Keratinocyte (primary cell): Measurements from ENCODE around the gene CNTNAP2. TPM values are rescaled to one million over a fixed set of nuclear protein-coding genes. Genes with fewer than 3 reads are reported as not detected.

Experiments used
- DNase-seq: peaks from one replicate; pipeline ENCODE4 v3.0.0-alpha.2; 2011; ENCODE audit warnings: low read depth, missing footprints, low spot score
- FAIRE-seq: peaks from 2 replicates; lab custom pipeline; 2011; peaks lifted over from hg19 to GRCh38; lab: Jason Lieb, UNC
- H2AFZ ChIP-seq: 2 replicates; pipeline ENCODE4 v1.6.0; 2012; ENCODE audit warnings: low read length, control low read depth, inconsistent platforms; ENCODE audit not compliant: control insufficient read depth
- H3K27ac ChIP-seq: 2 replicates; pipeline ENCODE4 v1.5.1; 2011; ENCODE audit warnings: low read length; ENCODE audit not compliant: control insufficient read depth, insufficient read depth
- H3K27me3 ChIP-seq: 3 replicates; pipeline ENCODE4 v1.6.0; 2011; ENCODE audit warnings: low read length; ENCODE audit not compliant: control insufficient read depth, insufficient read depth; ENCODE audit errors: extremely low read depth
- H3K36me3 ChIP-seq, 2 experiments: 2 replicates in 1 of 2; 3 replicates in 1 of 2; pipeline ENCODE4 v1.5.1; 2011; ENCODE audit warnings: low read length in 2 of 2, mild to moderate bottlenecking in 1 of 2; ENCODE audit not compliant: control insufficient read depth in 2 of 2, insufficient read depth in 2 of 2; ENCODE audit errors: extremely low read depth in 1 of 2
- H3K4me1 ChIP-seq: 3 replicates; pipeline ENCODE4 v1.5.1; 2011; ENCODE audit warnings: low read length; ENCODE audit not compliant: control insufficient read depth, insufficient read depth; ENCODE audit errors: extremely low read depth
- H3K4me2 ChIP-seq: 3 replicates; pipeline ENCODE4 v1.6.0; 2011; ENCODE audit warnings: low read depth, low read length; ENCODE audit not compliant: control insufficient read depth, insufficient read depth; ENCODE audit errors: extremely low read depth
- H3K4me3 ChIP-seq, 3 experiments: fragments of 200-600 bp in 1 of 3; sonication (generic) in 1 of 3; 2 replicates in 2 of 3; 3 replicates in 1 of 3; pipeline ENCODE4 v1.5.1; 2011 to 2016; ENCODE audit warnings: low read length in 3 of 3, mild to moderate bottlenecking in 3 of 3, control low read depth in 2 of 3, inconsistent platforms in 1 of 3, low read depth in 1 of 3, mixed read lengths in 1 of 3, mixed run types in 1 of 3, moderate library complexity in 1 of 3; ENCODE audit not compliant: control insufficient read depth in 2 of 3, insufficient read depth in 2 of 3; ENCODE audit errors: extremely low read depth in 1 of 3
- H3K79me2 ChIP-seq: 2 replicates; pipeline ENCODE4 v1.6.0; 2012; ENCODE audit warnings: low read length; ENCODE audit not compliant: control insufficient read depth, insufficient read depth
- H3K9ac ChIP-seq: 3 replicates; pipeline ENCODE4 v1.6.0; 2011; ENCODE audit warnings: low read length; ENCODE audit not compliant: control insufficient read depth, insufficient read depth; ENCODE audit errors: extremely low read depth
- H3K9me1 ChIP-seq: 3 replicates; pipeline ENCODE4 v1.6.0; 2011; ENCODE audit warnings: low read length; ENCODE audit not compliant: control insufficient read depth, insufficient read depth; ENCODE audit errors: extremely low read depth
- H3K9me3 ChIP-seq: 2 replicates; pipeline ENCODE4 v1.5.1; 2012; ENCODE audit warnings: low read depth, low read length; ENCODE audit not compliant: control insufficient read depth
- H4K20me1 ChIP-seq: 3 replicates; pipeline ENCODE4 v1.6.0; 2011; ENCODE audit warnings: low read length; ENCODE audit not compliant: control insufficient read depth, insufficient read depth; ENCODE audit errors: extremely low read depth
- EZH2 ChIP-seq: IDR thresholded peaks from one replicate; pipeline ENCODE4 v1.6.1; 2012; ENCODE audit warnings: inconsistent platforms, mild to moderate bottlenecking, low read length, moderate library complexity
- dilution Hi-C: fragments of 300-500 bp; cut with MboI; formaldehyde crosslinking; loops from one replicate; pipeline ENCODE4 v1.7.0; 2020; ENCODE audit warnings: low sequenced_read_pairs; ENCODE audit not compliant: extremely low pct_ligation_motif_present
- polyA plus RNA-seq, 5 experiments: library from polyadenylated mRNA; depleted of rRNA in 3 of 5; stranded (reverse) in 3 of 5; stranded (forward) in 1 of 5; unstranded in 1 of 5; fragments of >200 nt; gene quantifications; 1 replicate in 1 of 5; 2 replicates in 3 of 5; 3 replicates in 1 of 5; pipeline versions ENCODE4 v1.2.1 to v1.2.3, GENCODE V29; 2011 to 2012; ENCODE audit warnings: missing spikeins in 2 of 5, low read depth in 1 of 5, low replicate concordance in 1 of 5
- TF ChIP-seq, protein P1 (sequence below), 3 experiments: IDR thresholded peaks in 1 of 3; conservative IDR thresholded peaks in 1 of 3; optimal IDR thresholded peaks in 1 of 3; 2 replicates in 2 of 3; 3 replicates in 1 of 3; pipeline versions ENCODE3 to v1.5.1; 2011; ENCODE audit warnings: low read length in 3 of 3, mild to moderate bottlenecking in 3 of 3, moderate library complexity in 2 of 3, control low read depth in 1 of 3, inconsistent platforms in 1 of 3; ENCODE audit not compliant: insufficient read depth in 2 of 3; ENCODE audit errors: extremely low read depth in 1 of 3

The CNTNAP2 gene
- polyA plus RNA-seq, 1 donor (not counting 4 experiments of a cell fraction or from before 2014, with no cell fraction given), result 1.4 TPM

DNA sequence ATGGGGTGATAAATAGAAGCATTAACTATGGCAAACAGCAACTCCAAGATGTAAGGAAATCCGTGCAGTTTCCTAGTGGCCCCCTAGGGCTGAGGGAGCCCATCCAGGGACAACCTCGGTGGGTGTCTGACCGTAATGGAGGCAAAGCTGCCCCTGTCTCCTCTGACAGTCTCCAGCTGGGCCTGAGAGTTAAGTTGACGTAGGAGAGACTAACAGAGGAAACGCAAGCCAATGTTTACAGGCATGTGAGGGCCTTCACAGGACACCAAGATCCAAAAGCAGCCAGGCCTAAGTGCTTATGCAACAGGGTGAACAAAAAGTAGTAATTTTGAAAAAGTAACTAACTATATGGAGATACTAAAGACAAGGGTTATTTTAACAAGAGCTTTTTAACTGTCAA lies 2144.0 kb downstream of the CNTNAP2 start:
- Histone ChIP-seq H3K79me2 (no peaks in the 10 kb centered on the region), H3K27me3 (no peaks in the 10 kb centered on the region), H3K9ac (no peak overlapping the region), H4K20me1 (no peaks in the 10 kb centered on the region), H3K4me1 (no peaks in the 10 kb centered on the region), H3K27ac (no peak overlapping the region), H3K9me3 (no peaks in the 10 kb centered on the region), H3K4me3 (no peak overlapping the region), H3K9me1 (no peaks in the 10 kb centered on the region), H3K4me2 (no peak overlapping the region), H2AFZ (no peak overlapping the region), H3K36me3 (no peaks in the 10 kb centered on the region)
- DNase-seq (no peak), FAIRE-seq (no peak)
- dilution Hi-C loops, result no loop called here
- TF ChIP-seq, protein P1, sequence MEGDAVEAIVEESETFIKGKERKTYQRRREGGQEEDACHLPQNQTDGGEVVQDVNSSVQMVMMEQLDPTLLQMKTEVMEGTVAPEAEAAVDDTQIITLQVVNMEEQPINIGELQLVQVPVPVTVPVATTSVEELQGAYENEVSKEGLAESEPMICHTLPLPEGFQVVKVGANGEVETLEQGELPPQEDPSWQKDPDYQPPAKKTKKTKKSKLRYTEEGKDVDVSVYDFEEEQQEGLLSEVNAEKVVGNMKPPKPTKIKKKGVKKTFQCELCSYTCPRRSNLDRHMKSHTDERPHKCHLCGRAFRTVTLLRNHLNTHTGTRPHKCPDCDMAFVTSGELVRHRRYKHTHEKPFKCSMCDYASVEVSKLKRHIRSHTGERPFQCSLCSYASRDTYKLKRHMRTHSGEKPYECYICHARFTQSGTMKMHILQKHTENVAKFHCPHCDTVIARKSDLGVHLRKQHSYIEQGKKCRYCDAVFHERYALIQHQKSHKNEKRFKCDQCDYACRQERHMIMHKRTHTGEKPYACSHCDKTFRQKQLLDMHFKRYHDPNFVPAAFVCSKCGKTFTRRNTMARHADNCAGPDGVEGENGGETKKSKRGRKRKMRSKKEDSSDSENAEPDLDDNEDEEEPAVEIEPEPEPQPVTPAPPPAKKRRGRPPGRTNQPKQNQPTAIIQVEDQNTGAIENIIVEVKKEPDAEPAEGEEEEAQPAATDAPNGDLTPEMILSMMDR (optimal IDR thresholded peaks at IDR 0.05 in 1 of 3, IDR thresholded peaks at IDR 0.05 in 1 of 3, conservative IDR thresholded peaks at IDR 0.05 in 1 of 3; ENCODE audit: extremely low read depth in 1 of 3, insufficient read depth in 2 of 3, low read length in 3 of 3), result no peak
- TF ChIP-seq EZH2, result no peak

DNA sequence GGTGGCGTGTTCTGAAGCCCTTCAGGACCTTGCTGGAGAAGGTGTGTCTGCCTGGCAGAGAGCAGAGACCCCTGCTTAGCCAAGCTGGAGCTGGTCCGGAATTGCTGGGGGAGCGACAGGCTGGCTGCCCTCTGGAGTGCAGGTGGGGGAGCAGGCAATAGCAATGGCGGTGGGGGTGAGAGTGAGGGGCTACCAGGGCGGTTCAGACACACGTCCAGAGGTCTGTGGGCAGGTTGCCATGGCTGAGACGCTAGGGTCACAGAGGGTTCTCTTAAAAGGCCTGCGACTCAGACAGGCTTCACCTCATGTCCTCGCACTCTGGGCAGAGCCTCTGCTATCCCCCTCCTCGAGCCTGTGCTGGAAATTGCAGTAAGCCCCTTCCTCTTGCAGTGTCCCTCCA lies 2144.9 kb downstream of the CNTNAP2 start:
- H3K27ac ChIP-seq, result no peak overlapping the region
- DNase-seq (no peak), FAIRE-seq (no peak)
- TF ChIP-seq, protein P1 (optimal IDR thresholded peaks at IDR 0.05 in 1 of 3, IDR thresholded peaks at IDR 0.05 in 1 of 3, conservative IDR thresholded peaks at IDR 0.05 in 1 of 3; ENCODE audit: extremely low read depth in 1 of 3, insufficient read depth in 2 of 3, low read length in 3 of 3), result no peak
- TF ChIP-seq EZH2, result no peak
- H3K27me3 ChIP-seq, result no peaks in the 10 kb centered on the region
- no peak overlapping the region for H3K4me2 ChIP-seq
- H3K9me3 ChIP-seq, result no peaks in the 10 kb centered on the region
- no peak overlapping the region for H3K9ac ChIP-seq
- H3K4me1 ChIP-seq, result no peaks in the 10 kb centered on the region
- no peak overlapping the region for H2AFZ ChIP-seq
- dilution Hi-C loops, result no loop called here
- H3K36me3 ChIP-seq, result no peaks in the 10 kb centered on the region
- H4K20me1 ChIP-seq, result no peaks in the 10 kb centered on the region
- no peaks in the 10 kb centered on the region for H3K79me2 ChIP-seq
- no peak overlapping the region for H3K4me3 ChIP-seq
- no peaks in the 10 kb centered on the region for H3K9me1 ChIP-seq
